GM18868 (cell line): ENCODE results near the gene SPSB1.

ENCODE experiments used
- ATAC-seq: cut with Tn5 transposase; IDR thresholded peaks from one replicate; pipeline ENCODE4 v1.9.1; 2021; ENCODE audit warnings: mild to moderate bottlenecking, moderate library complexity; ENCODE audit not compliant: unreplicated experiment

SPSB1 gene

DNA sequence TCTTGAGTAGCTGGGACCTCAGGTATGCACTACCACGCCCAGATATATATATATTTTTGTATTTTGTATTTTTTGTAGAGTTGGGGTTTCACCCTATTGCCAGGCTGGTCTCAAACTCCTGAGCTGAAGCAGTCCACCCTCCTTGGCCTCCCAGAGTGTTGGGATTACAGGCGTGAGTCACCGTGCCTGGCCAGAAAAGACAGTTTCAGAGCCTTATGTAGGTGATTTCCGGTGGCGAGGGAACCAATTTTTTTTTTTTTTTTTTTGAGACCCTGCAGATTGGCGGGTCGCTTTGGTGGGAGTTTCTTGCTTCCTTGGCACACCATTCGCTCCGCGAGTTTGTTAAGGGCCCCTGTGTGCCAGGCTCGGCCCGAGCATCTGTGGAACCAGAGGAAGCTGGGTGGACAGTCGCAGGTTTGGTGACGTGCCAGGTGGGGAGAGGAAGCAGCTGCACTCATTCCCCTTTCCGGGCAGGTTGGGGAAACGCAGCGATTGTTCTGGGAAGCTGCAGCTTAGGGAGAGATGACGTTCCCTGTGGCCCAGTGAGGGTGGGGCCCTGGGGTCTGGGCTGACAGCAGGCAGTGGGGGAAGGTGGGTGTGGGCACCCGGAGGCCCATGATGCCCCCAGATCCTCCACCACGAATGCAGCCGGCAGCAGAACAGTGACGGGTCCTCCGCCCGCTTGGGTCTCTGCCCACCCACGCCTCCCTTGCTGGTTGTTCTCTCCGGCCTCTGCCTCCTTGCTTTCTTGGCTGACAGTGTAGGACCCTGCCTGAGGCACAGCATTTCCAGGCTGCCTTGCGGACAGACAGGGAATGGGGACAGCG is 25.1 kb downstream of the SPSB1 start:
- ATAC-seq = no peak

DNA sequence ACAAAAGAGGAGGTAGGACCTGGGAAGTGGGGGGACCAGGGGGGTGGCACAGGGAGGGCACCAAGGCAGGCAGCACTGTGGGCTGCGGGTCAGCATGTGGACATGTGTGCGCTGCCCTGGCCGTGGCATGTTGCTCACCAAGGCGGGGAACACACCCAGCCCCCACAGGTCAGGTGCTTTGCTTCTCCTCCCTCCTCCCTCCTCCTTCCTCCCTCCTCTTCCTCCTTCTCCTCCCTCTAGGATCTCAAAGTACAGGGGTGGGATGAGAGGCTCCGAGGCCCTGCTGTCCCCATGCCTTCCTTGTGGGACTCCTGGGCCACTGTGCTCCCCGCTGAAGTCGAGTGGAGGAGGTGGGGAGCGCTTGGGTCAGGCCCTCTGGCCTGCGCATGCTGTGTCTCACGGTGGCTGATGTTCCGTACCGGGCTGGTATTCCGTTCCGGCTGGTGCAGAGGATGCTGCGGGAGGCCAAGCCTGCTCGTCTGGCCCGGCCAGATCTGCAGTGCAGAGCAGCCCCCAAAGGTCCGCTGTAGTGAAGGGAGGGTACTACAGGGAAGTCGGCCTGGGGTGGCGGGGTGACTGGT is 26.6 kb downstream of the SPSB1 start:
- ATAC-seq = no peak

DNA sequence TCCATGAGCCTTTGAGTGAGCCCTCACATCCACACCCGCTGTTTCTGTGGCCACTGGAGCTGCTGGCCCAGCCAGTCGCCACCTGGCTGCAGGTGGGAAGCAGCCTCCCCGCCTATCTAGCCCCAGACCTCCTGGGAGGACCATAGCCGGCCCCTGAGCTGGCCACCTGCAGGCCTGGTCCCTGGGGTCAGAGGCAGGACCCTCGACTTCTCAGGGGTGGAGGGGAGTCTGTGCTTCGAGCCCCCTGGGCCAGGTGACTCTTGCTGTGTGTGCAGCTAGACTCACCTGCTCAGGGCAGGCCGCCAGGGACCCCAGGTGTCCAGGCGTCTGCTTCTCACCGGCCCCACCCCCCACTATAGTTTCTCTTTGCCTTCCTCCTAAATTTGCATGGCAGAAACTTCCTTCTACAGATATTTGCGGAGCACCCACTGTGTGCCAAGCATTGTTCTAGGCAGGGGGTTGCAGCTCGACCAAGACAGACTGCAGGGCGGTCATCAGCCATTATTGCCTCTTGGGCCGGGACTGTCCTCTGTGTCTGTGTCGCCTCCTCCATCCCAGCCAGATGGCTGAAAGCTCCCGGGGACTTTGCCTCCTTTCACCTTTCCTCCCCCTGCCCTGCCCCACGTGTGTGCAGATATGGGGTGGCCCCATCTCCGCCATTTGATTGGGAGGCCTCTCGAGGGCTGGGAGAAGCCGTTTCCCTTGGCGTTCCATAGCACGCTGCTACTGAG is 27.3 kb downstream of the SPSB1 start:
- ATAC-seq = no peak

DNA sequence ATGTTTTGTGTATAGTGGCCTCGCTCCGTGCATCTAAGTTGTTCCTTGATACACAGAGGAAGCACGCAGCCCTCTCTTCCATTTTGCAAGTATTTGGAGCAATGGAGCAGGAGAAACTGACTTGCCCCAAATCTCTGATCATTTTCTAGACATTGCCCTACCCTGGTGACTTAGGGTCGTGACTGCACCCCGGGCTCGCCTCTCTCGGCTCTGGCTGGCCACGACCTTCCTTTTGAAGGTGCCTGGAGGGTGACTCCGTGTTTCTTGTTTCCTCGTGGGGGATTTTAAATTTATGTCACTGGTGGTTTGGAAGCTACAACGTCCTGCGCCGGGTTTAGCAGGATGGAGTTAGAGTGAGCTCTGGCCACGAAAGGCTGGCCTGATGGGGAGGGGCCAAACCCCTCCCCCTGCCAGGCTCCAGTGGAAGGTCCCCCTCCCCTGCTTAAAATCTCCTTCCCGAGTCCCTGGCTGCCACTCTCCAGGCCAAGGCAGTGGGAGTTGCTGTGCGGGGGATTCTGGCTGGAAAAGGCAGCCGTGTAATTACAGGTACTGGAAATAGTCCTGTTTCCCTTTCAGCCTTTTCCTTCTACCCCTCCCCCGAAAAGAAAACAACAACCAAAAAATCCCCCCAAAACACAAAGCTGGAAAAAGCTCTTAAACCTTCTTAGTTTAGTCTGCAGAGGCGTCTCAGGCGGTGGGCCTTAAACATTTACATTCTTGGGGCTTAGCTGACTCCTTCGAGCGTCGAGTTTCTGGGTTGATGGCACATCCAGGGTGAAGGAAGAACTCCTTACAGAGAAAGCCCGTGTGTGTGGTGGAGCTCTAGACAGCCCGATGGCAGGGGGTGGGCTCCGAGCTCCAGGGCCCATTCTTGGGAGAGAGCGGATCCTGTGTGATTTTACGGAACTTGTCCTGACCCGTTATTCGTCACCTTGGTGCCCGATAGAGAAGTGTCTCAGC is 28.1 kb downstream of the SPSB1 start:
- no peak for ATAC-seq

DNA sequence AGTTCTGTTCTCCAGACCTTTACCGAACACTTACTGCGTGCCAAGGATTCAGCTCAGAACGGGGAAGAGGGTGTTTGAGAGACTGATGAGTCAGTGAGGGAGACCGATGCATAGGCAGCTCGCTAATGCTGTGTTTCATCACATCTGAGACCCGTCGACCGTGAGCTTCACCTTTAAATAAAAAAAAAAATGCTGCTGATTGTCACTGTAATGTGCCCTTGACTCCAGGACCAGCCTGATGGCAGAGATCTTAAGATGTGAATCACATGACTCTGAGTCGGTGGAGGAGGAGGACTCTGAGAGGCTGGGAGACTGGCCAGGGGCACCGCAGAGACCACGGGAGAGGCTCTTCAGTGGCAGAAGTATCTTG is 28.8 kb downstream of the SPSB1 start:
- ATAC-seq = no peak

DNA sequence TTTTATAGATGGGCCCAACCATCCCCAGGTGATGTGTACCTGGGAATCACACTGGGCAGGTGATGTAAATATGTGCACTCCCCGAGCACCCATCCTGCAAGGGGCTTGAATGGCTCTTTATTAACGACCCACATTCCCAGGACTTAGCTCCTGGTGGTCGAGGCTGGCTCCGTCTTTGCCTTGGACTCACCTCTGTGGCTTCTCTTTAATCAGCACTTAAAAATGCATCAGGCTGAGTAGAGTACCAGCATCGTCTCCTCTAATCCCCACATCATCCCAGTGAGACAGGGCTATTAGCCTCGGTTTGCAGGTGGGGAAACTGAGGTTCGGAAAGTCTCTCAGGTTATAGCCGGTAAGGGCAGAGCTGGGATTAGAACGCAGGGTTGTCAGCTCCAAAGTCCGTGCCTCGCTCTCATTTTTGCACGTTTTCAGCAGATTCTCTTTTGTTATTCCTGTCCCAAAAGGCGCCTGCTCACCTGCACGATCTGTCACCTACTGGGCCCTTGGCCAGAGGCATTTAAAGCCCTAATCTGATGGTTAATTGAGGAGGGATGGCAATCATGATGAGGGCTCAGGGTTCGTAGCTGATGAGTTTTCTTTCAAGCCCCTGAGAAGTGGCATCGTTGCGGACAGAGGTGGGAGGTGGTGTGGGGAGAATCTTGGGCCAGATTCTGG is 29.4 kb downstream of the SPSB1 start:
- no peak for ATAC-seq

DNA sequence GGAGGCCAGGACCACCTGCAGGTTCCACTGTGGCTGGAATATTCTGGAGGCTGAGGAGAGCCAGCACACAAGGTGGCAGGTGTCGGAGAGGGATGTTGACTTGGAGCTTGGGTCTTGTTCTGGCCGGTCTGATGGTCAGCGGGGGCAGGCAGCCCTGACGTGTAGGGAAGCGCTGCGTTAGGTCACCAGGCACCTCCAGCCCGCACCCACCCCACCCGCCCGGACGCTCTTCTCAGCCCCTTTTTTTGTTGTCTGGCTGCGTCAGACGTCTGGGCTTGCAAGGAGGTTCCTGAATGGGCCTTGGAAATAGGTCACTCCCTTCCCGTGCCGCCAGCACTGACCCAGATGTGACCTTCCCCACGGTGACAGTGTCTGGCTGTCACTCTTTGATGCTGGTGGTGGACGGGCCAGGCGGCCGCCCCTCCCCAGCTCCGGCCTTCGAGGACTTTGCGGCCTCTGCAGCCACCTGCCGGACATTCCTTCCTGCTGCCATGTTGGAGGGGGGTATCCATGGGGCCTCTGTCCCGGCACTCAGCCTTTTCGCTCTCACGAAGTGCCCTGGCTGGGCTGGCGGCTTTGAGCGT is 30.1 kb downstream of the SPSB1 start:
- no peak for ATAC-seq

DNA sequence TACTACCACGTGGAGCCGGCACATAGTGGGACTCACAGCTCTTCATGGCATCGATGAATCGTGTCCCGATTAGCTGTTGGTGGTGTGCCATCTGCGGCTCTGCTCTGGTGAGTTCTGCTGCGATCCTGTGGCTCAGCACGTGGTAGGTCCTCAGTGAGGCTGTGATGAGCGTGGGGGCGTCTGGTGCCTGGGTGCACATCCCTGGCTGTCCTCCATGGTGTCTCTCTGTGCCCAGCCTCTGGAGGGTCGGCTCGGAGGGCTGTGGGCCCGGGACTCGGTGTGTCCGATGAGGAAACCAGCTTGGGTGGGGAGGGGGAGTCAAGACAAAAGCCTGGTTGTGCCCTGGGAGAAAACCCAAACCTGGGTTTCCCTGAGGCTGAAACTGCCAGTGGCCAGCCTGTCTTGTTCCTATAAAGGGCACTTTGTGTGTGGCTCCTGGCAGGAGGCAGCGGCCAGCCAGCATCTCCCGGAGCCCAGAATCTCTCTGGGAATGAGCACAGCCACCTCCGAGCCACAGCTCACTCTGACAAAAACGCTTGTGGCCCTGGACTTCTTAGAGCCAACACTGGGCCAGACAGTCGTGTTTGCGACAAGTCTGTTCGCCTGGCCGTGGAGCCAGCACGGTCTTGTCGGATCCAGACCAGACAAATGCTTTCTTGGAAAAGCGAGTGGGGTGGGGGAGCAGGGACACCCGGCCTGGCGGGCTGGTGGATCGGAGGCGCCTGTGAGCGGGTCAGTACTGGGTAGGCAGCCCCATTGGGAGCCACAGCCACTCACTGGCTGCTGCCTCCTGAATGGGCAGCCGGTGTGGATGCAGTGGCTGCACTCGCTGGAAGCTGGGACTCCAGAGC is 31.8 kb downstream of the SPSB1 start:
- no peak for ATAC-seq

DNA sequence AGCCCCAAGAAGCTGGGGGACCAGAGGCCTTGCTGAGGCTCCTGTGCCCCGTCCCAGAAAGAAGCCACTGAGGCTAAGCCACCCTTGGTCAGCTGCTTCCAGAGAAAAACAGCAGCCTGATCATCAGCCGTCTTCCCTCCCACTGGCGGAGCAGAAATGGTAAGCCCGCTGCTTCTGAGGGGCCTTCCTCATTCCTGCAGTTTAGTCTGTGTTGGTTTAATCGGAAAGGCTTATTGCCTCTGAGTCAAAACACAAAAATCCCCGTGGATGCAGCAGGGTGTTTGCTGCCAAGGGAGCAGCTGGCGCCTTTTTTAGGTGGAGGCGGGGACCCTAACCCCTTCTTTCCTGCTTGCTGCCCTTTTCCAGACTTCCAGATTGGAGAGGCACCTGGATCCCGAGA is 33.9 kb downstream of the SPSB1 start:
- ATAC-seq = no peak

DNA sequence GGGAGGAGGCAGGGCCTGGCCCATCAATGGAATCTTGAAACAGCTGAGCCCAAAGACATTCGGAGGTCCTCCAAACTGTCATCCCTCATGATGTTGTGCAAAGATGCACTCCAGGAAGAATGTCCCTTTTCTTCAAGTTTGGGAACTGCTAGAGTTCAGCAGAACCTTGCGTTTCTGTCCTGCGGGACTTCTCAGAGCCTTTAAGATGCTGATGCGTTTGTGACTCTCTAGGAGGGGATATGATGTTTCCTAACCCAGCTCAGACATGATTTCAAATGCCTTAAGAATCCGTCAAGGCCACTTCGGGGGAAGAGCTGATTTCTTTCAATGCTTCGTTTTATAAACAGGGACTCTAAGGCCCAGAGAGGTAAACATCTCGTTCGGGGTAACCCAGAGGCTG is 35.5 kb downstream of the SPSB1 start:
- no peak for ATAC-seq

DNA sequence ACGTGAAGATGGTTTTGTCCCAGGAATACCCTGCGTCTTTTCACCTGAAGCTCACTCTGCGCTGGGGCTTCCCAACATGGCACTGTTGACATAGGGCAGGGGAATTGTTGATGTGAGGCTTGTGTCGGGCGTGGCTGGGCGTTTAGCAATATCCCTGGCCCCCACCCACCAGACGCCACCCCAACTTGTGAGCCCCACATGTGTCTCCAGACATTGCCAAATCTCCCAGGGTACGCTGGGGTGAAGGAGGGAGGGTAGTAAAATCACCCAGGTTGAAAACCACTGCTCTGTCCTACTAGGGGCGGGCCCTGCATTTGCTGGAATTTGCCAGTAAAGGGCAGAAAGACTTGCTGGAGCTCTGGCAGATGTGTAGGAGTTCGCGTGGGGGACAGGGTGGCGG is 36.0 kb downstream of the SPSB1 start:
- ATAC-seq = no peak

DNA sequence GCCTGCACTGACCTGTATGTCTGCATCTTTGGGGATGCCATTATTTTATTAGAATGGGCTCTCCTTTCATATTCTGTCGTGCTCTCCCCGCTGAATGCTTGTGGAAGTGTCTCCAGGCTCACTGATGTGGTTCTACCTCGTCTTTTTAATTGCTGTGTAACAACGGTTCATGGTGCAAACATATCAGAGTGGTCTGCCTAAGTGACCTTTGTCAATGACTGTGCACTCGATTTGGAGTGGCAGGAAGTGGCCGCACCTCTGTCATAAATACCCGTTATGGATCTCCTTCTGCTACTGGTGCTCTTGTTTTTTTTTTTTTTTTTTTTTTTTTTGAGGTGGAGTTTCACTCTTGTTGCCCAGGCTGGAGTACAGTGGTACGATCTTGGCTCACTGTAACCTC is 38.3 kb downstream of the SPSB1 start:
- ATAC-seq = no peak

DNA sequence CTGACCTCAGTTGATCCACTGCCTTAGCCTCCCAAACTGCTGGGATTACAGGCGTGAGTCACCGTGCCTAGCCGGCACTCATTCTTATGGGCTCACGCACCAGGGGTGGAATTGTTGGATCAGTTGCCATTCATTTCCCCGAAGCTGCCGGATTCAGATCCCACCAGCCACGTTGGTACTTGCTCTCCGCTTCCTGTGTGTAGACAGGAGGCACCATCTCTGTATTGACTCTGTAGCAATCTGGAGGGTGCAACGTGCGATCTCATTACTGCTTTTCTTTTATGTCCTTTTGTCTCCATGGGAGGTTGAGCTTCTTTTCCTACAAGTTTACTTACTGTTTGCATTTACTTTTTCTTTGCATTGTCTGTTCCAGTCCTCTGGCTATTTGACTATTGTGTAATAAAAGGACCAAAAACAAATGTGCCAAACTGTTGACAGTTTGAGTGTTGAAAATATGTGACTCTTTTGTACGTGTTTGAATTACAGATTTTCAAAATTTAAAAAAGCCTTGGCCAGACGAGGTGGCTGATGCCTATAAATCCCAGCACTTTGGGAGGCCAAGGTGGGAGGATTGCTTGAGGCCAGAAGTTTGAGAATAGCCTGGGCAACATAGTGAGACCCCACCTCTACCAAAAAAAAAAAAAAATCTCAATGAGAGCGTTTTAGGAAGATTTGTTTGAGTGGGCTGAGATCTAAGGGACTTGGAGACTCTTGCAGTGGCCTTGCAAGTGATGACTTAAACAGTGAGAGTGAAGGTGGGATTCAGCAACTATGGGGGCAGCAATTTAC is 39.1 kb downstream of the SPSB1 start:
- no peak for ATAC-seq

DNA sequence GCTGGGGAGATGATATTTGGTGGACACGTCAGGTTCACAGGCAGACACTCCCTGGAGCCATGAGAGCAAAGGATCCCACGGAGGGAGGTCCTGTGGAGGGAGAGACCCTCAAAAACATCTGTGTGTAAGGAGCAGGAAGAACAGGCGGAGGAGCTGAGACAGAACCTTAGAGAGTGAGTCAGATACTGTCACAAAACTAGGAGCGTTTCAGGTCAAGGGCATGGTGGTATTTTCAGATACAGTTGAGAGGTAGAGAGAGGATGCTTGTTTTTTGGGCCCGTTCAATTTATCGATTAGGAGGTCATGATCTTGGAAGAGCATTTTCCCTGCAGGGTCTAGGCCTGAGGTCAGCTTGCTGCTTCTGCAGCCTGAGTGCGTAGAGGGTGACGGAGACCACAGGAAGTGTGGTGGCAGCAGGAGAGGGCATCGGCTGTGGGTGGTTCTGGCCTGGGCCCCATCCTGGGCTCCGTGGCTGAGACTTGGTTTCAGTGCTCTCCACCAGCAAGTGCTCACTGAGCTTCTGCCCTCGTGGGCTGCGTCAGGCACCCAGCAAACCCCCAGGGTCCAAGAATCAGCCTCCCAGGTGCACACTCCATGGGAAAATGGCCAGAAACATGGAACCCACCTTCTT is 39.9 kb downstream of the SPSB1 start:
- no peak for ATAC-seq

DNA sequence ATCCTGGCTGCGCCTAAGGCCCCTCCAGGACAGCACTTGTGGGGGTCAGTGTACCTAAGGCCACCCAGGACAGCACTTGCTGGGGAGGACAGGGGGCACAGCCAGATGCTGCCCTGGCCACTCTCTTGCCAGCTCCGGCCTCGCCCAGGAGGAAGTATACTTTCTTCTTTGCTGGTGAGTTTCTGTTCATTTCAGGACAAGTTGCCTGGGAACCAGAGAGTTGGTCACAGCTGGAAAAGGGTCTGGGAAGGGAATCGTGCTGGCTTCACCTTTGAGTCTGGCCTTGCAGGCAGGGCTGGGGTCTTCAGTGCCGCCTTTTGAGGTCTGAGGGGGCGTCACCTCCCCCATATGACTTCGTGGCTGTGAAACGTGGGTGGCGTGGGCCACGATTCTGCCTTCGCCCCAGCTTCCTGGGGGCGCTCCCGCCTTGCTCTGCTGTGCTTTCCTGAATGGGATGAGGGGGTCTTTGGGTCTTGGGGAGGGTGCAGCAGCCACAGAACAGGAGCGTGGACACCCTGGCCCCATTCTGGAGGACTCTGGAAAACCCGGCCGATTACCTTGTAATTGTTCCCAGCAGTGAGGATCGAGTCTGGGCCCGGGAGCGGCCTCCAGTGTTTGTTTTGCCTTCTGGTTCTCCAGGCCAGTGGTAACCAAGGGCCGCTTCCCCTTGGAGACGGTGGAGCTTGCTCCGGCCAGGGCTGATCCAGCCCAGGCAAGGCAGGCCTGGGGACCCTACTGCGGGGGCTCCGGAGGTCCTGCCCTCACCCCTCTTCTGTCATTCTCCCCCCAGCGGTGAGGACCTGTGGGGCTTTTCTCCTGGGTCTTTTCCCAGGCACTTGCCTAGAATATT is 45.9 kb downstream of the SPSB1 start:
- no peak for ATAC-seq

DNA sequence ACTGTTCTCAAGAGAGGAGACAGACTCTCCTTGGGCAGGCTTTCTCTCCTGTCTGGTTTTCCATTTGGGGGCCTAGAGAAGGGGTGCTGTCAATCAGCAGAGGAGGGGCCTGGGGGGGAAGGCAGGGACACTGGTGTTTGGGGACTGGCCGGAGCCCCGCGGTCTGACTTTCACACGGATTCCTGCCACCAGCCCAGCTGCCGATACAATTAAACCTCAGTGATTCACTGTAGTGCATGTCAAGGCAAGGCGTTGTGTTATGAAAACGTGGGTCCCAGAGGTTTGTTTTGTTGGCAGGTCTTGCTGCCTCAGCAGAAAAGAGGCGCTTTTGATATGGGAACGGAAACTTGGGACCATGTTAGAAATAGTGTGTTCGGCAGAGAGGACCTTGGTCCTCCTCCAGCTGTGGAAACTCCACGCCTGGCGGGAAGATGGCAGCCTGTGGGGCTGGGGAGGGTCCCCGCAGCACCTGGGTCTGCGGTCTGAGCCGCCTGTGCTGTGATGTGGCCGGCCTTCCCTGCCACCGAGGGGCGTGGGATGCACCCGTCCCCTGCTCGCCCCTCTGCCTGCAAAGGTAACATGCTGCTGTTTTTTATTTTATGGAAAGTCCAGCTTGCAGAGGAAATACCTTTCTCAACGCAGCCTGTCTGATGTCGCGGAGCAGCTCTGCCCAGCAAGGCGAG is 47.6 kb downstream of the SPSB1 start:
- no peak for ATAC-seq
